NCI-H1105 (cell line): ENCODE data around the gene C19orf33.
"Not testable (repeated sequence)": the region's sequence is repeated elsewhere in the genome, so short reads cannot be mapped to it uniquely, and the experiment has no call there.

ENCODE experiments used
- DNase-seq: peaks from one replicate; lab custom pipeline; 2025; lab: John Stamatoyannopoulos, UW

Gene C19orf33

DNA sequence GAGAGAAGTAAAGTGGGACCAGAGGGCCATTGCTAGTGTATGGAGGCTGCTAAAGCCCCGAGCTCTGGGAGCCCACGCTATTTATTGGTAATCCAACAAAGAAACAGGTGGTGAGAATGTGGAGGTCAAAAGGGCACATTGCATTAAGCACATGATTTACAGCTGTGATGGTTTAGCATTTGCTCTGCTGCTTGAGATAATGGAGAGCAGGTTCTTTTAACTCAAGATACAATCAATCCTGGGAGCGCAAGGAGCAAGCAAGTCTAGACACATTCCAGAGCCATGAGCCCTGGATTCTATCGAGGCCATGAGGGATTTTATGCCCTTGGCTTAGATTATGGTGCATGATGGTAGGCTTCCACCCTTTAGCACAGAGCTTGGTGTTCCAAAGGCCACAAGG is 35.0 kb downstream of the C19orf33 start:
- not testable (repeated sequence) for DNase-seq

DNA sequence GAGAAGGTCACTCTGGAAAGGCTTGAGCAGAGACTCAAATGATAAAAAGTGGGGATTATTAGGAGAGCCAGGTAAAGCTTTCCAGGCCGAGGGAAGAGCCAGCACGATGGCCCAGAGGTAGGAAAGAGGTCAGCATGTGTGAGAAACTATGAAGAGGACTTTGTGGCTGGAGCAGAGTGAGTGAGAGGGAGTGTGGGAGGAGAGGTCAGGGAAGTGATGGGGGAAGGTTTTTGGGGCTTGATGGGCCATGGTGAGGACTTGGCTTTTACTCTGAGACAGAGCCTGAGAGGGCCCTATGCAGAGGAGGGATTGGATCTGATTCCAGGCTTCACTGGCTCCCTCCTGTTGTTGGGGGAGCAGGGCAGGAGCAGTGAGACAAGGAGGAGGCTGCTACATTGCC is 36.9 kb downstream of the C19orf33 start:
- DNase-seq = no peak

DNA sequence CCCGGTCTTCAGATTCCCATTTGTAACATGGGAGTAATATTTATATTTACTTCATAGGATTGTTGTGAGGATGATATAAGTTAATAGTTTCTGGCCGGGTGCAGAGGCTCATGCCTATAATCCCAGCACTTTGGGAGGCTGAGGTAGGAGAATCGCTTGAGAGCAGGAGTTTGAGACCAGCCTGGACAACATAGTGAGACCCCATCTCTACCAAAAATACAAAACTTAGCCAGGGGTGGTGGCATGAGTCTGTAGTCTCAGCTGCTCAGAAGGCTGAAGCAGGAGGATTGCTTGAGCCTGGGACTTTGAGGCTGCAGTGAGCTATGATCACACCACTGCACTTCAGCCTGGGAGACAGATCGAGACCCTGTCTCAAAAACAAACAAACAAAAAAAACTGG is 42.8 kb downstream of the C19orf33 start:
- DNase-seq = no peak

DNA sequence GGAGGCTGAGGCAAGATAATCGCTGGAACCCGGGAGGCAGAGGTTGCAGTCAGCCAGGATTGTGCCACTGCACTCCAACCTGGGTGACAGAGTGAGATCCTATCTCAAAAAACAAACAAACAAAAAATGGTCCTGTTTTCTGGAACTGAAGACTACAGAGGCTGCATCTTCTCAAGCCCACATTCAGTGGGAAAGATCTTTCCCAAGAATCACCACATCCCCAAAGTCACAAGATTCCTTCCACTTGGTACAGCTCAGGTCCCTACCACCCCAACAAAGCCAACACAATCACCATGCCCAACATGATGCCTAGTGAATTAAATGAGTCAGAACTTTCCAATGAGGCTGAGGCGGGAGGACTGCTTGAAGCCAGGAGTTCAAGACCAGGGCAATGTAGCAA is 46.8 kb downstream of the C19orf33 start:
- no peak for DNase-seq

DNA sequence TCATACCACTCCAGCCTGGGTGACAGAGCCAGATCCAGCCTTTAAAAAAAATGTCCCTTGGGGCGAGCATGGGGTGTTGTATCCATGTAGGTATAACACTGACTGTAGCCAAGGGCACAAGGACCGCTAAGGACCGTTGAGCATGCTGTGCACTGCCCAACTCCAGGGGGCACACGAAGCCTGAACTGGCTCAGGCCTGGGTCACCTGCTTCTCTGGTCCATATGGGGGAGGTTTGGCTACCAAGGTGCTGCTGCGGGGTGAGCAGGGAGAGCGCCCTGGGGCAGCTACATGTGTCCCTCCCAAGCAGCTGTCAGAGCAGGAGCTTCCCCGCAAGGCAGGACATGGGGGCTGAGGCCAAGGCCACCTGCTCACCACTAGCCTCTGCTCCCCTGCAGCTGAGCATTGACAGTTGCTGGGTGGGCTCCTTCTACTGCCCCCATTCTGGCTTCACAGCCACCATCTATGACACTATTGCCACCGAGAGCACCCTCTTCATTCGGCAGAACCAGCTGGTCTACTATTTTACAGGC is 47.9 kb downstream of the C19orf33 start:
- no peak for DNase-seq

DNA sequence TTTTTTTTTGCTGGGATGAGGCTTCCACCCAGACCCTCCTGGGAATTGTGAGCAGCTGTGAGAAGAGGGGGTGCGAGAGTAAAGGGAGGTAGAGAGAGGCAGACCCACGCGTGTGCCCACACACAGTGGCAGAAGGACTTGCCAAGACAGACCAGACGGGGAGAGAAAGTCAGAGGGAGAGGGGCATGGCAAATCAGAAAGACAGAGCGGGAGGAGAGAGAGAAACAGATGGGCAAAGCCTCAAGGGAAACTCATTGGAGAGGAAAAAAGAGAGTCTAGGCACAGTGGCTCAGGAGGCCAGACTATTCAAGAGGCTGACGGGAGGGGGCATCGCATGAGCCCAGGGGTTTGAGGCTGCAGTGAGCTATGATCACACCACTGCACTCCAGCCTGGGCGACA is 48.6 kb downstream of the C19orf33 start:
- no peak for DNase-seq
